ENCODE data around the gene SCN1B.

The SCN1B gene

GRCh38 chr19:35018379-35018778 is 11.9 kb upstream of the SCN1B start:
- H3K4me1 ChIP-seq (ENCODE audit: insufficient read depth, low read length, poor library complexity, severe bottlenecking): peaks cover 12% of the 10 kb centered on the region
- H4K20me1 ChIP-seq (ENCODE audit: insufficient read depth, low read length, poor library complexity, severe bottlenecking): peaks cover 8% of the 10 kb centered on the region
- no peaks in the 10 kb centered on the region for H3K27me3 ChIP-seq (ENCODE audit: insufficient read depth, low read length, poor library complexity, severe bottlenecking)
- H3F3A ChIP-seq (ENCODE audit: low read depth): no peaks in the 10 kb centered on the region
- H3K36me3 ChIP-seq (ENCODE audit: insufficient read depth, low read length): peaks cover 74% of the 10 kb centered on the region; the same call in 1 of the 2 replicates
- H3K79me2 ChIP-seq (ENCODE audit: insufficient read depth, low read length): no peaks in the 10 kb centered on the region
- no peak overlapping the region for H3K4me2 ChIP-seq (ENCODE audit: low read depth, low read length, poor library complexity, severe bottlenecking)
- H3K4me3 ChIP-seq (ENCODE audit: low read length, poor library complexity, severe bottlenecking): no peak overlapping the region
- H3K9me2 ChIP-seq (replicated peaks; ENCODE audit: low read depth, low read length): no peaks in the 10 kb centered on the region
- H3K9ac ChIP-seq (ENCODE audit: low read depth, low read length, poor library complexity, severe bottlenecking): no peak overlapping the region
- no peak overlapping the region for H2AFZ ChIP-seq (ENCODE audit: low read length)
- TF ChIP-seq EZH2phosphoT487 (IDR thresholded peaks at IDR 0.05; ENCODE audit: borderline replicate concordance): no peak
- TF ChIP-seq, protein P1, sequence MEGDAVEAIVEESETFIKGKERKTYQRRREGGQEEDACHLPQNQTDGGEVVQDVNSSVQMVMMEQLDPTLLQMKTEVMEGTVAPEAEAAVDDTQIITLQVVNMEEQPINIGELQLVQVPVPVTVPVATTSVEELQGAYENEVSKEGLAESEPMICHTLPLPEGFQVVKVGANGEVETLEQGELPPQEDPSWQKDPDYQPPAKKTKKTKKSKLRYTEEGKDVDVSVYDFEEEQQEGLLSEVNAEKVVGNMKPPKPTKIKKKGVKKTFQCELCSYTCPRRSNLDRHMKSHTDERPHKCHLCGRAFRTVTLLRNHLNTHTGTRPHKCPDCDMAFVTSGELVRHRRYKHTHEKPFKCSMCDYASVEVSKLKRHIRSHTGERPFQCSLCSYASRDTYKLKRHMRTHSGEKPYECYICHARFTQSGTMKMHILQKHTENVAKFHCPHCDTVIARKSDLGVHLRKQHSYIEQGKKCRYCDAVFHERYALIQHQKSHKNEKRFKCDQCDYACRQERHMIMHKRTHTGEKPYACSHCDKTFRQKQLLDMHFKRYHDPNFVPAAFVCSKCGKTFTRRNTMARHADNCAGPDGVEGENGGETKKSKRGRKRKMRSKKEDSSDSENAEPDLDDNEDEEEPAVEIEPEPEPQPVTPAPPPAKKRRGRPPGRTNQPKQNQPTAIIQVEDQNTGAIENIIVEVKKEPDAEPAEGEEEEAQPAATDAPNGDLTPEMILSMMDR (conservative IDR thresholded peaks at IDR 0.05; ENCODE audit: low read length): no peak
- H3K9me3 ChIP-seq (ENCODE audit: insufficient read depth, low read depth, low read length): no peaks in the 10 kb centered on the region

DNA sequence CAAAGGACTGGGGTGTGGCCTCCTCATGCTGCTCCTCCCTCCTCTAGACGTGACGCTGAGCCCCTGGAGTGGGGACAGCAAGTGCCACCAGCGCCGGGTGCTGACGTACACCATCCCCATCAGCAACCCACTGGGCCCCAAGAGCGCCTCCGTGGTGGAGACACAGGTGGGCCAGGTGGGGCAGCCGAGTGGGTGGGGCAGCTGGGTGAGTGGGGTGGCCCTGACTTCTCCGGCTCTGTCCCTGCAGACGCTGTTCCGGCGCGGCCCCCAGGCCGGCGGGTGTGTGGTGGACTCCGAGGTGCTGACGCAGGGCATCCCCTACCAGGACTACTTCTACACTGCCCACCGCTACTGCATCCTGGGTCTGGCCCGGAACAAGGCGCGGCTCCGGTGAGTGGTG is 11.1 kb upstream of the SCN1B start:
- peaks cover 82% of the 10 kb centered on the region; the same call in 1 of the 2 replicates for H3K36me3 ChIP-seq (ENCODE audit: insufficient read depth, low read length)
- peaks cover 7% of the 10 kb centered on the region for H3K4me1 ChIP-seq (ENCODE audit: insufficient read depth, low read length, poor library complexity, severe bottlenecking)
- no peak overlapping the region for H3K4me3 ChIP-seq (ENCODE audit: low read length, poor library complexity, severe bottlenecking)
- no peak overlapping the region for H3K9ac ChIP-seq (ENCODE audit: low read depth, low read length, poor library complexity, severe bottlenecking)
- H3K4me2 ChIP-seq (ENCODE audit: low read depth, low read length, poor library complexity, severe bottlenecking): no peak overlapping the region
- no peaks in the 10 kb centered on the region for H3K79me2 ChIP-seq (ENCODE audit: insufficient read depth, low read length)
- H3K9me3 ChIP-seq (ENCODE audit: insufficient read depth, low read depth, low read length): no peaks in the 10 kb centered on the region
- H3F3A ChIP-seq (ENCODE audit: low read depth): no peaks in the 10 kb centered on the region
- H4K20me1 ChIP-seq (ENCODE audit: insufficient read depth, low read length, poor library complexity, severe bottlenecking): peaks cover 2% of the 10 kb centered on the region
- no peaks in the 10 kb centered on the region for H3K9me2 ChIP-seq (replicated peaks; ENCODE audit: low read depth, low read length)
- H3K27me3 ChIP-seq (ENCODE audit: insufficient read depth, low read length, poor library complexity, severe bottlenecking): no peaks in the 10 kb centered on the region
- TF ChIP-seq, protein P1 (conservative IDR thresholded peaks at IDR 0.05; ENCODE audit: low read length): no peak
- TF ChIP-seq EZH2phosphoT487 (IDR thresholded peaks at IDR 0.05; ENCODE audit: borderline replicate concordance): no peak
- no peak overlapping the region for H2AFZ ChIP-seq (ENCODE audit: low read length)

GRCh38 chr19:35021016-35021415 is 9.3 kb upstream of the SCN1B start:
- H3K4me2 ChIP-seq (ENCODE audit: low read depth, low read length, poor library complexity, severe bottlenecking): no peak overlapping the region
- no peak overlapping the region for H3K9ac ChIP-seq (ENCODE audit: low read depth, low read length, poor library complexity, severe bottlenecking)
- H4K20me1 ChIP-seq (ENCODE audit: insufficient read depth, low read length, poor library complexity, severe bottlenecking): no peaks in the 10 kb centered on the region
- no peaks in the 10 kb centered on the region for H3K4me1 ChIP-seq (ENCODE audit: insufficient read depth, low read length, poor library complexity, severe bottlenecking)
- TF ChIP-seq, protein P1 (conservative IDR thresholded peaks at IDR 0.05; ENCODE audit: low read length): no peak
- TF ChIP-seq EZH2phosphoT487 (IDR thresholded peaks at IDR 0.05; ENCODE audit: borderline replicate concordance): no peak
- no peaks in the 10 kb centered on the region for H3K9me2 ChIP-seq (replicated peaks; ENCODE audit: low read depth, low read length)
- no peaks in the 10 kb centered on the region for H3K9me3 ChIP-seq (ENCODE audit: insufficient read depth, low read depth, low read length)
- no peak overlapping the region for H3K4me3 ChIP-seq (ENCODE audit: low read length, poor library complexity, severe bottlenecking)
- H3K36me3 ChIP-seq (ENCODE audit: insufficient read depth, low read length): peaks cover 78% of the 10 kb centered on the region; the same call in 1 of the 2 replicates
- H3K79me2 ChIP-seq (ENCODE audit: insufficient read depth, low read length): no peaks in the 10 kb centered on the region
- no peaks in the 10 kb centered on the region for H3K27me3 ChIP-seq (ENCODE audit: insufficient read depth, low read length, poor library complexity, severe bottlenecking)
- H2AFZ ChIP-seq (ENCODE audit: low read length): no peak overlapping the region
- no peaks in the 10 kb centered on the region for H3F3A ChIP-seq (ENCODE audit: low read depth)
